Measurements from ENCODE around the gene C22orf15. TPM values are rescaled to one million over a fixed set of nuclear protein-coding genes. Genes with fewer than 3 reads are reported as not detected.

C22orf15 gene
- total RNA-seq, 1 donor from 2014 or later: 5.9 TPM

DNA sequence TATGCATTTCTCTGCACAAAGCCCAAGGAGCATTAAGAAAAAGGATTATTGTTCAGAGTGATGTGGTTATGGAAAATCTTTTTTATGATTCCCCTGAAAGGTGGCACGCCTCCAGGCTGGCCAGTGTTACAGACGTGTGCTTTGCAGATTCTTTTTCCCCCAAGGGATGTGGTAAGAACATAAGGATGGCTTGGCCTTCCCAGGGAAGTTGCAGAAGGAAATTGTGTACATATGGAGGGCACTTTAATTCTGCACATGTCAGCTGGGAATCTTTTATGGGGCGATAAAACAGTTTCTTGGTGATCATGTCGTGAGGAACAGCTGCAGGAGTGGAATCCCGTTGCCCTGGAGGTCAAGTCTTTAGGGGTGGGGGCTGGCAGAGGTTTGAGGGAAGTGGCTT, 33.7 kb downstream of the C22orf15 start:
- intact Hi-C loops (cut with DNase I): no loop called here
- H3K36me3 ChIP-seq: peaks cover 90% of the 10 kb centered on the region
- DNase-seq: peak; percentile 9

DNA sequence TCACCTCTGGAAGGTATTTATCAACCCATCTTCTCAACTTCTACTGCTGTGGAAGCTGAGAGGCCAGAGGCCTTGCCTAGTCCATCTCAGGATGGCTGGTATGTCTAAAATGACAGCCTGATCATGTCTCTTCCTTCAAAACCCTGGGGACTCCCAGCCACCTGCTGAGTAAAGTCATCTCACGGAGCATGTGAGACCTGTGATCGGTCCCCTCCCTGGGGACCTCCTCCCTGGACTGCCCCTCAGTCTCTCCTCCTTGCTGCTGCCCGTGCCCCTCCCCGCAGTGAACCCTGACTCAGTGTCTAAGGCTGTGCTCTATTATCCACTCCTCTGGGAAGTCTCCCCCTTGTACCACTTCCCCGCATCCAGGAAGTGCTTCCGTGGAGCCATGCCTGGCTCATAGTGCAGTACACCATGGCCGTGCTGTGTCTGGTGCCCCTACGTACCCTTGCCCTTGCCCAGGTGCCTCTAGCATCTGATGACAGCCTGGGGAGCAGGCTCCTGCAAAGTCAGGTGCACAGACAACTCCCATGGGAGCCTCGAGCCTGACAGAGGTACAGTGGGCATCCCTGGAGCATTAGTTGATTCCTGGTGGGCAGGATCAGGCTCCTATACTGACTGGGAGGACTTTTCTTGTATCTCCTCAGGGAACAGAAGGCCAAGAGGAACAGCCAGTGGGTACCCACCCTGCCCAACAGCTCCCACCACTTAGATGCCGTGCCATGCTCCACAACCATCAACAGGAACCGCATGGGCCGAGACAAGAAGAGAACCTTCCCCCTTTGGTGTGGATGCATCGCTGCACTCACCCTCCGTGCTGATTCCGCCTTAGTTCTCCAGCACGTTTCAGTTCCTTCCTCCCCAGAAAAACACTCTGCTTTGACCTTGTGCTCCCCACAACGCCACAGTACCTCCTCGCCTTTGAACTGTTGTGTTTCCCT, 37.8 kb downstream of the C22orf15 start:
- Histone ChIP-seq H3K27ac (no peak overlapping the region), H3K4me1 (no peaks in the 10 kb centered on the region), H3K4me3 (no peak overlapping the region), H3K27me3 (ENCODE audit: low read depth) (no peaks in the 10 kb centered on the region), H3K9me3 (no peaks in the 10 kb centered on the region), H3K36me3 (peaks cover 90% of the 10 kb centered on the region)
- TF ChIP-seq, protein P1, sequence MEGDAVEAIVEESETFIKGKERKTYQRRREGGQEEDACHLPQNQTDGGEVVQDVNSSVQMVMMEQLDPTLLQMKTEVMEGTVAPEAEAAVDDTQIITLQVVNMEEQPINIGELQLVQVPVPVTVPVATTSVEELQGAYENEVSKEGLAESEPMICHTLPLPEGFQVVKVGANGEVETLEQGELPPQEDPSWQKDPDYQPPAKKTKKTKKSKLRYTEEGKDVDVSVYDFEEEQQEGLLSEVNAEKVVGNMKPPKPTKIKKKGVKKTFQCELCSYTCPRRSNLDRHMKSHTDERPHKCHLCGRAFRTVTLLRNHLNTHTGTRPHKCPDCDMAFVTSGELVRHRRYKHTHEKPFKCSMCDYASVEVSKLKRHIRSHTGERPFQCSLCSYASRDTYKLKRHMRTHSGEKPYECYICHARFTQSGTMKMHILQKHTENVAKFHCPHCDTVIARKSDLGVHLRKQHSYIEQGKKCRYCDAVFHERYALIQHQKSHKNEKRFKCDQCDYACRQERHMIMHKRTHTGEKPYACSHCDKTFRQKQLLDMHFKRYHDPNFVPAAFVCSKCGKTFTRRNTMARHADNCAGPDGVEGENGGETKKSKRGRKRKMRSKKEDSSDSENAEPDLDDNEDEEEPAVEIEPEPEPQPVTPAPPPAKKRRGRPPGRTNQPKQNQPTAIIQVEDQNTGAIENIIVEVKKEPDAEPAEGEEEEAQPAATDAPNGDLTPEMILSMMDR (IDR thresholded peaks at IDR 0.05): no peak
- peak in 1 of 2 donors; percentile 6 for ATAC-seq
- intact Hi-C loops (cut with DNase I): no loop called here
- peak; percentile 30 for DNase-seq

More for the DNA sequence above, 33.7 kb downstream of the C22orf15 start:
- Histone ChIP-seq H3K27ac (no peak overlapping the region), H3K4me3 (no peak overlapping the region), H3K27me3 (ENCODE audit: low read depth) (no peaks in the 10 kb centered on the region), H3K4me1 (no peaks in the 10 kb centered on the region), H3K9me3 (no peaks in the 10 kb centered on the region)
- TF ChIP-seq, protein P1 (IDR thresholded peaks at IDR 0.05): no peak
- no peak for ATAC-seq

DNA sequence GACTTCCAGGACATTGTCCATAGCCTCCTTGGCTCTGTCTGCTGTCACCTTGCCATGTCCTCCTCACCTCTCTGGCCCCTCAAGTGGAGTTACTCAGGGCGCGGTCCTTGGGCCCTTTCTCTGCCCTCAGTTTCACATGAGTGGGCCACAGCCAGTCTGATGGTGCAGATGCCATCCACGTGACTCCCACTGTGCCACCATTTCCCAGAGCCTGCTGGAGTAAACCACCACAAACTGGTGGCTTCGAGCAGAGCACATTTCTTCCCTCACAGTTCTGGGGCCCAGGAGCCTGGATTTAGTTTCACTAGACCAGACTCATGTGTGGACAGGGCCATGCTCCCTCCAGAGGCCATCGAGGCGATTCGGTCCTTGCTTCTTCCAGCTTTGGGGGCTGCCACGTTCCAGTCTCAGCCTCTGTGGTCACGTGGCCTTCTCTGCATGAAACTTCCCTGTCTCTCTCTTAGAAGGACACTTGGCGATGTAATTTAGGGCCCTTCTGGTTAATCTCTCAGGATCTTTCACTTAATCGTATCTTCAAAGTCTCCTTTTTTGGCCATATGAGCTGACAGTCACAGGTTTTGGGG, 38.5 kb downstream of the C22orf15 start:
- DNase-seq (peak; percentile 19), ATAC-seq (no peak)
- intact Hi-C loops (cut with DNase I): no loop called here
- Histone ChIP-seq H3K27me3 (ENCODE audit: low read depth) (no peaks in the 10 kb centered on the region), H3K36me3 (peaks cover 90% of the 10 kb centered on the region), H3K27ac (no peak overlapping the region), H3K9me3 (no peaks in the 10 kb centered on the region), H3K4me1 (no peaks in the 10 kb centered on the region), H3K4me3 (no peak overlapping the region)
- TF ChIP-seq, protein P1 (IDR thresholded peaks at IDR 0.05): no peak

DNA sequence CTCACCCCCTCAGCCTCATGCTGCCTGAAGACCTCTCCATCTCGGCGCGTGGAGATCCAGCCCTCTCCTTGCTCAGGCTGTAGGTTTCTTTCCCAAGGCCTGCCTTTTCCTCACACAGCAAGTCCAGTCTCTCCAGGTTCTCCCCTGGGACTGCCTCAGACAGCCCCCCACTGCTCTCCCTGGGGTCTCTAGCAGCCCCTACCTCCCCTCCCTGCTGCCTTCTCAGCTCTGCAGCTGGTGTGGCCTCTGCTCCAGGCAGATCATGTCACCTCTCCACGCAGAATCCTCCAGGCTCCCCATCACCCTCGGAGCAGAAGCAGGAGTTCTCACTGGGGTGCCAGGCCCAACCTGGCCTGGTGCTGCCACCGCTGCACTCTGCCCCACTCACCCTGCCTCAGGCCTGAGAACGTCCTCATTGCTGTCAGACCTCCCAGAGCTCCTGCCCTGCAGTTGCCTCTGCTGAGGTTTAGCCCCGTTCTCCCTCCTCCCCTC, 39.1 kb downstream of the C22orf15 start:
- ATAC-seq (no peak), DNase-seq (peak; percentile 15)
- no peaks in the 10 kb centered on the region for H3K4me1 ChIP-seq
- H3K4me3 ChIP-seq: no peak overlapping the region
- peaks cover 92% of the 10 kb centered on the region for H3K36me3 ChIP-seq
- TF ChIP-seq, protein P1 (IDR thresholded peaks at IDR 0.05): no peak
- no peak overlapping the region for H3K27ac ChIP-seq
- no peaks in the 10 kb centered on the region for H3K27me3 ChIP-seq (ENCODE audit: low read depth)
- no peaks in the 10 kb centered on the region for H3K9me3 ChIP-seq
- intact Hi-C loops (cut with DNase I): no loop called here

DNA sequence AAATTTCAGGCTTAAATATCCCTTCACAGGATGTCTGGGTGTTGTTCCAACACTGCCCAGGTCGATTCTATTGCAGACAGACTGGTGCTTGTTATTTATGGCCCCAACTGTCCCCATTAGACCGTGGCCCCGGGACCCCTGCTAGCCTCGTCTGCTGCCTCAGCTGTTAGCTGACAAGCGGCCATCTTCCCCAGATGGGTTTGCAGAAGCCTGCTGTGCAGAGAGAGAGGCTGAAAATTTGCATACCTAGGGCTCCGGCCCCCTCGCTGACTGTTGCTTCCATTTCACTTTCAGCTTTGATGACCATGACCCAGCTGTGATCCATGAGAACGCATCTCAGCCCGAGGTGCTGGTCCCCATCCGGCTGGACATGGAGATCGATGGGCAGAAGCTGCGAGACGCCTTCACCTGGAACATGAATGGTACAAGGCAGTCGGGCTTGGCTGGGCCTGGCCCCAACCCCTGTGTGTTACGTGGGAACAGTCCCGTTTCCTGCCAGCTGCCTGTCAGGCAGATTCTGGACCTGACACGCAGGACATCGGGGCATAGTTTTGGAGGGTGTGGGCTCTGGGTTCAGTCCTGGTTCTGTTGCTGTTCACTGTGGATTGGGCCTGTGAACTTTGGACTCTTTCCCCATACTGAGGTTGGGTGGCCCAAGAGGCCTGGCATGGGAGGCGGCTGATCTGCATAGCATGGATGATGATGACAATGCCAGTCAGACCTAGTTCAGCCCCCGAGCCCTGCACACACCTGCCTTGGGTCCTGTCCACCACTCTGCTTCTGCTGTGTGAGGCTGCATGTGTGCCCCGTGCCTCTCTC, 40.4 kb downstream of the C22orf15 start:
- Histone ChIP-seq H3K27me3 (ENCODE audit: low read depth) (no peaks in the 10 kb centered on the region), H3K4me3 (no peak overlapping the region), H3K36me3 (peaks cover 94% of the 10 kb centered on the region), H3K9me3 (no peaks in the 10 kb centered on the region), H3K27ac (no peak overlapping the region), H3K4me1 (no peaks in the 10 kb centered on the region)
- TF ChIP-seq, protein P1 (IDR thresholded peaks at IDR 0.05): no peak
- intact Hi-C loops (cut with DNase I): no loop called here
- DNase-seq: peak; percentile 27
- no peak for ATAC-seq
